ENCODE data around the gene PSMF1. TPM values are rescaled to one million over a fixed set of nuclear protein-coding genes. Genes with fewer than 3 reads are reported as not detected.

Gene PSMF1
- total and polyA plus RNA-seq, 4 donors = 43.6 to 126 (median 83.8) TPM

- TF ChIP-seq REST (IDR thresholded peaks at IDR 0.05) (no peak), YY1 (IDR thresholded peaks at IDR 0.05) (no peak), CTCF (IDR thresholded peaks at IDR 0.05; ENCODE audit: low read depth, low read length, missing input control) (no peak), HNF4A (conservative IDR thresholded peaks at IDR 0.05) (no peak), RAD21 (IDR thresholded peaks at IDR 0.05) (no peak)
Measured at GRCh38 chr20:1164871-1165270, 46.5 kb downstream of the PSMF1 start (continued).

GRCh38 chr20:1165521-1165920 is 47.1 kb downstream of the PSMF1 start:
- Histone ChIP-seq H3K4me3 (ENCODE audit: low read depth in 1 of 3, low read length in 3 of 3) (no peak overlapping the region), H3K36me3 (ENCODE audit: control insufficient read depth in 4 of 4, insufficient read depth in 3 of 4, low read depth in 1 of 4, low read length in 3 of 4) (peaks cover 10 to 87% (median 75%) of the 10 kb centered on the region in 4 donors), H3K9me3 (ENCODE audit: control insufficient read depth in 4 of 4, low read length in 3 of 4) (no peaks in the 10 kb centered on the region), H3K9ac (ENCODE audit: low read depth in 1 of 2, low read length in 2 of 2) (no peak overlapping the region), H3K4me1 (ENCODE audit: control insufficient read depth in 4 of 4, insufficient read depth in 4 of 4, low read length in 3 of 4) (no peaks in the 10 kb centered on the region), H3K27me3 (ENCODE audit: control insufficient read depth in 4 of 4, insufficient read depth in 4 of 4, low read length in 3 of 4) (no peaks in the 10 kb centered on the region), H3K27ac (ENCODE audit: low read depth in 1 of 2, low read length in 2 of 2) (no peak overlapping the region)
- TF ChIP-seq ATF3 (IDR thresholded peaks at IDR 0.05) (no peak), EGR1 (IDR thresholded peaks at IDR 0.05; ENCODE audit: low read depth in 2 of 2) (no peak), SP1 (IDR thresholded peaks at IDR 0.05) (no peak), FOXA1 (IDR thresholded peaks at IDR 0.05) (no peak), TAF1 (conservative IDR thresholded peaks at IDR 0.05) (no peak), CTCF (IDR thresholded peaks at IDR 0.05; ENCODE audit: low read depth, low read length, missing input control) (no peak), ZBTB33 (IDR thresholded peaks at IDR 0.05) (no peak), HNF4G (IDR thresholded peaks at IDR 0.05) (no peak), RXRA (IDR thresholded peaks at IDR 0.05) (no peak), MAX (IDR thresholded peaks at IDR 0.05) (no peak)
- peak; percentile 25 for DNase-seq (ENCODE audit: low spot score)
- 97% methylated on average over 1 of the region's 1 CpG for WGBS
